HepG2 (cell line): Measurements from ENCODE around the gene CHMP1A. TPM values are rescaled to one million over a fixed set of nuclear protein-coding genes. Genes with fewer than 3 reads are reported as not detected.

Experiments used
- ATF2 ChIP-seq: sonication (generic); formaldehyde crosslinking; IDR thresholded peaks from 2 replicates; pipeline ENCODE4 v1.4.0; 2020; ENCODE audit warnings: missing genetic modification reagents
- HNF4G ChIP-seq, 2 experiments: sonication (generic) in 1 of 2; formaldehyde crosslinking in 1 of 2; IDR thresholded peaks; 2 replicates each; pipeline versions ENCODE4 v1.4.0 to v1.6.1; 2011 to 2020; ENCODE audit warnings: borderline replicate concordance in 2 of 2, low read depth in 2 of 2, mild to moderate bottlenecking in 2 of 2, low read length in 1 of 2, missing genetic modification reagents in 1 of 2, moderate library complexity in 1 of 2
- KLF15 ChIP-seq: sonication (generic); formaldehyde crosslinking; IDR thresholded peaks from 2 replicates; pipeline ENCODE4 v1.8.1; 2023; ENCODE audit warnings: borderline replicate concordance, mild to moderate bottlenecking, inconsistent platforms, missing genetic modification reagents, mixed read lengths
- NFKBIZ ChIP-seq: IDR thresholded peaks from 2 replicates; pipeline ENCODE4 v1.6.1; 2018; ENCODE audit warnings: missing genetic modification reagents, missing compliant biosample characterization
- PAX8 ChIP-seq: sonication (generic); formaldehyde crosslinking; IDR thresholded peaks from 2 replicates; pipeline ENCODE4 v1.8.0; 2022; ENCODE audit warnings: mild to moderate bottlenecking, missing genetic modification reagents, borderline replicate concordance
- REXO4 ChIP-seq: sonication (generic); formaldehyde crosslinking; IDR thresholded peaks from 2 replicates; pipeline ENCODE4 v1.8.0; 2022; ENCODE audit warnings: missing genetic modification reagents, mild to moderate bottlenecking, borderline replicate concordance
- TRIM24 ChIP-seq: sonication (generic); formaldehyde crosslinking; IDR thresholded peaks from 2 replicates; pipeline ENCODE4 v1.8.0; 2022; ENCODE audit warnings: mild to moderate bottlenecking, missing genetic modification reagents
- UBTF ChIP-seq: sonication (generic); formaldehyde crosslinking; IDR thresholded peaks from 2 replicates; pipeline ENCODE4 v1.4.0; 2020; ENCODE audit warnings: mild to moderate bottlenecking, missing genetic modification reagents
- ZNF318 ChIP-seq: sonication (generic); formaldehyde crosslinking; IDR thresholded peaks from 2 replicates; pipeline ENCODE4 v1.4.0; 2020; ENCODE audit warnings: mild to moderate bottlenecking, missing genetic modification reagents
- ZNF343 ChIP-seq: sonication (generic); formaldehyde crosslinking; IDR thresholded peaks from 2 replicates; pipeline ENCODE4 v1.4.0; 2020; ENCODE audit warnings: mild to moderate bottlenecking, missing genetic modification reagents
- ZNF414 ChIP-seq: sonication (generic); formaldehyde crosslinking; IDR thresholded peaks from 2 replicates; pipeline ENCODE4 v1.5.0; 2020; ENCODE audit warnings: missing genetic modification reagents
- ZNF484 ChIP-seq: sonication (generic); formaldehyde crosslinking; IDR thresholded peaks from 2 replicates; pipeline ENCODE4 v1.5.1; 2020; ENCODE audit warnings: mild to moderate bottlenecking, low read depth, missing genetic modification reagents, borderline replicate concordance
- ZNF563 ChIP-seq: sonication (generic); formaldehyde crosslinking; IDR thresholded peaks from 2 replicates; pipeline ENCODE4 v1.8.0; 2022; ENCODE audit warnings: mild to moderate bottlenecking, moderate library complexity, missing genetic modification reagents
- ZNF569 ChIP-seq: sonication (generic); formaldehyde crosslinking; IDR thresholded peaks from 2 replicates; pipeline ENCODE4 v1.5.0; 2020; ENCODE audit warnings: mild to moderate bottlenecking, missing genetic modification reagents, moderate library complexity, borderline replicate concordance
- ZNF670 ChIP-seq: sonication (generic); formaldehyde crosslinking; IDR thresholded peaks from 2 replicates; pipeline ENCODE4 v1.8.0; 2022; ENCODE audit warnings: mild to moderate bottlenecking, missing genetic modification reagents, borderline replicate concordance
- polyA plus RNA-seq, 8 experiments: library from polyadenylated mRNA; depleted of rRNA in 3 of 8; stranded (reverse) in 7 of 8; unstranded in 1 of 8; fragments of >200 nt; fragmentation: Illumina TruSeq in 4 of 8; extraction: Trizol in 4 of 8; gene quantifications; 2 replicates each; pipeline versions ENCODE4 v1.2.1 to v1.2.3, GENCODE V29; 2011 to 2016; ENCODE audit warnings: low read depth in 4 of 8, missing spikeins in 1 of 8, mixed read lengths in 1 of 8; ENCODE audit not compliant: insufficient read depth in 1 of 8
- total RNA-seq, 5 experiments: library from RNA; depleted of rRNA; stranded (reverse); fragments of >200 nt; fragmentation: Illumina TruSeq; extraction: Trizol; gene quantifications; 2 replicates each; pipeline ENCODE4 v1.2.3, GENCODE V29; 2016; ENCODE audit warnings: low read depth in 1 of 5

Gene CHMP1A
- total and polyA plus RNA-seq, 2 of the 13 experiments (the other 11 are each of a cell fraction or from before 2014, with no cell fraction given) = 69.4 to 73.3 TPM

GRCh38 chr16:89691986-89692569 lies 34.6 kb upstream of the CHMP1A start (continued):
- TF ChIP-seq ATF2 (CRISPR knock-in tag) (0 out of 2 replicates have a peak, but pooled peaks have one; percentile 34), ZNF484 (no peak), ZNF343 (CRISPR knock-in tag) (no peak), ZNF670 (CRISPR knock-in tag) (no peak), PAX8 (CRISPR knock-in tag) (no peak), ZNF414 (CRISPR knock-in tag) (no peak), UBTF (CRISPR knock-in tag) (peak; percentile 17; the same call in 1 of the 2 replicates), REXO4 (no peak), ZNF563 (CRISPR knock-in tag) (no peak), ZNF569 (CRISPR knock-in tag) (no peak), HNF4G (IDR thresholded peaks at IDR 0.05; ENCODE audit: borderline replicate concordance, low read depth, low read length) (no peak), HNF4G (CRISPR knock-in tag; IDR thresholded peaks at IDR 0.05; ENCODE audit: borderline replicate concordance, low read depth) (no peak), KLF15 (no peak), ZNF318 (CRISPR knock-in tag) (no peak), TRIM24 (CRISPR knock-in tag) (0 out of 2 replicates have a peak, but pooled peaks have one; percentile 6), NFKBIZ (no peak)
